H1 (cell line): Measurements from ENCODE around the gene IPO13. TPM values are rescaled to one million over a fixed set of nuclear protein-coding genes. Genes with fewer than 3 reads are reported as not detected.

Experiments
- CHD2 ChIP-seq: IDR thresholded peaks from 2 replicates; pipeline ENCODE4 v1.6.1; 2012; ENCODE audit warnings: low read length, improper control_type of control experiment
- EGR1 ChIP-seq: IDR thresholded peaks from 2 replicates; pipeline ENCODE4 v1.6.1; 2011; ENCODE audit warnings: low read depth, low read length, borderline replicate concordance
- SAP30 ChIP-seq: fragments of 300-600 bp; sonication (generic); IDR thresholded peaks from 2 replicates; pipeline ENCODE4 v1.7.1; 2012; ENCODE audit warnings: low read length, moderate library complexity, mild to moderate bottlenecking, inconsistent platforms; ENCODE audit not compliant: insufficient read depth, insufficient replicate concordance
- SIN3A ChIP-seq, 2 experiments: IDR thresholded peaks in 1 of 2; conservative IDR thresholded peaks in 1 of 2; 2 replicates each; pipeline ENCODE4 v1.6.1; 2011 to 2012; ENCODE audit warnings: low read length in 2 of 2, improper control_type of control experiment in 1 of 2, low read depth in 1 of 2, mild to moderate bottlenecking in 1 of 2
- SP4 ChIP-seq: IDR thresholded peaks from 2 replicates; pipeline ENCODE4 v1.6.1; 2012; ENCODE audit warnings: low read length, inconsistent platforms
- polyA plus RNA-seq, 7 experiments: library from polyadenylated mRNA; depleted of rRNA in 3 of 7; stranded (reverse) in 5 of 7; unstranded in 2 of 7; fragments of >200 nt in 5 of 7; fragments of 200-250 nt in 2 of 7; gene quantifications; 1 replicate in 5 of 7; 2 replicates in 1 of 7; 4 replicates in 1 of 7; pipeline versions ENCODE4 v1.2.1 to v1.2.3, GENCODE V29; 2011 to 2013; ENCODE audit warnings: missing spikeins in 2 of 7, mixed read lengths in 2 of 7
- total RNA-seq: library from RNA; stranded (reverse); fragmentation: NEBNext Ultra II Directional; extraction: Animal tissue kit (Norgen Biotek cat#: 25700); gene quantifications from 2 replicates; pipeline ENCODE4 v1.2.1, GENCODE V29; 2021

The IPO13 gene
- total and polyA plus RNA-seq, 2 of the 8 experiments (the other 6 are each of a cell fraction or from before 2014, with no cell fraction given) = 23.0 to 27.0 TPM

DNA sequence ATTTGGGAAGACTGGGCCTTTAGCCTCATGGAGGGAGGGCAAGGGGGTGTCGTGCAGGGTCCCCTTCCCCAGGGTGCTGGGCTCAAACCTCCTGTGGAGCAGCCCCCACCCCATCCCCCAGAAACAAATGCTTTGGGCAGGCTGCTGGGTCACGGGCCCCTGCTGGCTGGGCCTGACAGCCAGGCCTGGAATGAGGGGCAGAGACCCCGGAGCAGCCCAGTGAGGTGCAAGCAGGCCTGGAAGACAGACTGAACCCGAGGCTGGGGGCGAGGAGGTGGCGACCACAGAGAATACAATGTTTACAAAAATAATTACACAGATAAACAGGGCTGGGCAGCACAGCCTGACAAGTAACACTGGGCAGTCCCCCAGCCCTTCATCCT lies 50.0 kb downstream of the IPO13 start (continued):
- no peak for TF ChIP-seq SAP30
- no peak for TF ChIP-seq EGR1
- TF ChIP-seq CHD2 = no peak
- no peak for TF ChIP-seq SP4
- no peak for TF ChIP-seq SIN3A (conservative IDR thresholded peaks at IDR 0.05 in 1 of 2, IDR thresholded peaks at IDR 0.05 in 1 of 2; ENCODE audit: low read depth in 1 of 2, low read length in 2 of 2)
